GM12891 (cell line): ENCODE results near the gene NCAM1.

Experiments
- DNase-seq: peaks from one replicate; pipeline ENCODE4 v3.0.0; 2011; ENCODE audit warnings: low spot score; ENCODE audit not compliant: insufficient read length
- FAIRE-seq: peaks from 2 replicates; lab custom pipeline; 2011; peaks lifted over from hg19 to GRCh38; lab: Jason Lieb, UNC
- PAX5 ChIP-seq: IDR thresholded peaks from 2 replicates; pipeline ENCODE4 v1.6.1; 2011; ENCODE audit warnings: low read length, moderate library complexity, mild to moderate bottlenecking; ENCODE audit not compliant: insufficient read depth, severe bottlenecking
- POLR2A ChIP-seq: IDR thresholded peaks from 2 replicates; pipeline ENCODE4 v1.6.1; 2011; ENCODE audit warnings: low read depth, low read length, control low read depth
- POLR2AphosphoS5 ChIP-seq: IDR thresholded peaks from 2 replicates; pipeline ENCODE4 v1.6.1; 2011; ENCODE audit warnings: low read depth, low read length, control low read depth
- POU2F2 ChIP-seq: IDR thresholded peaks from 2 replicates; pipeline ENCODE4 v1.6.1; 2011; ENCODE audit warnings: low read depth, mild to moderate bottlenecking, control low read depth, low read length, moderate library complexity
- SPI1 ChIP-seq: IDR thresholded peaks from 2 replicates; pipeline ENCODE4 v1.6.1; 2011; ENCODE audit warnings: low read depth, low read length, control low read depth
- TAF1 ChIP-seq: IDR thresholded peaks from 2 replicates; pipeline ENCODE4 v1.6.1; 2011; ENCODE audit warnings: low read depth, low read length, control low read depth

NCAM1 gene

GRCh38 chr11:113304916-113305315, 343.7 kb downstream of the NCAM1 start:
- no peak for TF ChIP-seq PAX5
- TF ChIP-seq TAF1 = no peak
- no peak for TF ChIP-seq POLR2A
- no peak for TF ChIP-seq POLR2AphosphoS5
- TF ChIP-seq POU2F2 = no peak
- TF ChIP-seq SPI1 = no peak
- FAIRE-seq (no peak), DNase-seq (no peak)

GRCh38 chr11:113305440-113306336, 344.5 kb downstream of the NCAM1 start:
- DNase-seq = peak; percentile 46

GRCh38 chr11:113308601-113309000, 347.4 kb downstream of the NCAM1 start:
- FAIRE-seq (no peak), DNase-seq (no peak)
- no peak for TF ChIP-seq TAF1
- TF ChIP-seq POU2F2 = no peak
- no peak for TF ChIP-seq PAX5
- TF ChIP-seq POLR2AphosphoS5 = no peak
- no peak for TF ChIP-seq SPI1

More at GRCh38 chr11:113305440-113306336, 344.5 kb downstream of the NCAM1 start:
- peak; percentile 98 for FAIRE-seq
- no peak for TF ChIP-seq POU2F2
- TF ChIP-seq PAX5 = no peak
- no peak for TF ChIP-seq POLR2A
- TF ChIP-seq SPI1 = no peak
- no peak for TF ChIP-seq POLR2AphosphoS5
- no peak for TF ChIP-seq TAF1

GRCh38 chr11:113311536-113311935, 350.3 kb downstream of the NCAM1 start:
- FAIRE-seq (no peak), DNase-seq (no peak)
- no peak for TF ChIP-seq SPI1
- no peak for TF ChIP-seq POLR2AphosphoS5
- no peak for TF ChIP-seq PAX5
- no peak for TF ChIP-seq POLR2A
- TF ChIP-seq POU2F2 = no peak
- TF ChIP-seq TAF1 = no peak

GRCh38 chr11:113313601-113314000, 352.4 kb downstream of the NCAM1 start:
- no peak for TF ChIP-seq POLR2A
- FAIRE-seq (no peak), DNase-seq (no peak)

GRCh38 chr11:113314065-113314388, 352.8 kb downstream of the NCAM1 start:
- DNase-seq (no peak), FAIRE-seq (peak; percentile 93)

GRCh38 chr11:113314389-113315301, 353.4 kb downstream of the NCAM1 start, which contains the start of gene TTC12:
Gene TTC12 (plus strand): TSS chr11:113314583. CDS start chr11:113316258, 1,675 bp downstream.
- DNase-seq (peak; percentile 81), FAIRE-seq (peak; percentile 23)
- TF ChIP-seq PAX5 (no peak), SPI1 (no peak), POLR2A (peak; percentile 73), POLR2AphosphoS5 (peak; percentile 74; the same call in 1 of the 2 replicates), POU2F2 (0 out of 2 replicates have a peak, but pooled peaks have one; percentile 30), TAF1 (peak; percentile 55; the same call in 1 of the 2 replicates)

More at GRCh38 chr11:113314065-113314388, 352.8 kb downstream of the NCAM1 start:
- no peak for TF ChIP-seq PAX5
- no peak for TF ChIP-seq POLR2AphosphoS5
- no peak for TF ChIP-seq POLR2A

GRCh38 chr11:113315811-113316210, 354.6 kb downstream of the NCAM1 start:
- FAIRE-seq (peak; percentile 41), DNase-seq (no peak)
- TF ChIP-seq POU2F2 (no peak), SPI1 (no peak), TAF1 (no peak), POLR2AphosphoS5 (no peak), PAX5 (no peak), POLR2A (no peak)

GRCh38 chr11:113316256-113316655, 355.0 kb downstream of the NCAM1 start:
- DNase-seq (no peak), FAIRE-seq (no peak)
- TF ChIP-seq POU2F2 (no peak), POLR2A (no peak)

GRCh38 chr11:113317339-113317738, 356.1 kb downstream of the NCAM1 start:
- no peak for TF ChIP-seq TAF1
- TF ChIP-seq POLR2A = no peak
- no peak for TF ChIP-seq SPI1
- no peak for TF ChIP-seq POU2F2
- TF ChIP-seq PAX5 = no peak
- no peak for TF ChIP-seq POLR2AphosphoS5
- peak; percentile 5 for FAIRE-seq
- no peak for DNase-seq
